Measurements from ENCODE around the gene BPIFB6. TPM values are rescaled to one million over a fixed set of nuclear protein-coding genes. Genes with fewer than 3 reads are reported as not detected.

The BPIFB6 gene
- total RNA-seq, 1 donor, result not detected

DNA sequence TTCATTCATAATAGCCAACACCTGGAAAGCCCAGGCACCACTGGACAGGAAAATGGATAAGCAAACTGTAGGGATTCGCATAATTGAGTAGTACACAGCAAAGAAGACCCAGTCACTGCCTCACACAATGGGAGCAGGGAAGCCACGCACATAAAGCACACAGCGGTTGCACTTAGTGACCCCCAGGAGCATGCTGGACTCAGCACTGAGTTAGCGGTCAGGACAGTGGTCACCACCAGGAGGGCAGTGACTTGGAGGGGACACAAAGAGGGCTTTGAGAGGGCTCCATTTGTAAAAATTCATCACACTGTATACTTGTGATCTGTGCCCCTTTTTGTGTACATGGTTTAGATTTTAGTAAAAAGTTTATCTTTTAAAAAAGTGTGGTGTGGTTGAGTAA is 19.9 kb downstream of the BPIFB6 start:
- H3K4me3 ChIP-seq (ENCODE audit: low read length), result no peak overlapping the region
- H3K9me3 ChIP-seq (ENCODE audit: low read depth, low read length), result no peaks in the 10 kb centered on the region
- no peaks in the 10 kb centered on the region for H3K27me3 ChIP-seq (ENCODE audit: insufficient read depth, low read length)
- no peaks in the 10 kb centered on the region for H3K4me1 ChIP-seq (ENCODE audit: insufficient read depth, low read length)

DNA sequence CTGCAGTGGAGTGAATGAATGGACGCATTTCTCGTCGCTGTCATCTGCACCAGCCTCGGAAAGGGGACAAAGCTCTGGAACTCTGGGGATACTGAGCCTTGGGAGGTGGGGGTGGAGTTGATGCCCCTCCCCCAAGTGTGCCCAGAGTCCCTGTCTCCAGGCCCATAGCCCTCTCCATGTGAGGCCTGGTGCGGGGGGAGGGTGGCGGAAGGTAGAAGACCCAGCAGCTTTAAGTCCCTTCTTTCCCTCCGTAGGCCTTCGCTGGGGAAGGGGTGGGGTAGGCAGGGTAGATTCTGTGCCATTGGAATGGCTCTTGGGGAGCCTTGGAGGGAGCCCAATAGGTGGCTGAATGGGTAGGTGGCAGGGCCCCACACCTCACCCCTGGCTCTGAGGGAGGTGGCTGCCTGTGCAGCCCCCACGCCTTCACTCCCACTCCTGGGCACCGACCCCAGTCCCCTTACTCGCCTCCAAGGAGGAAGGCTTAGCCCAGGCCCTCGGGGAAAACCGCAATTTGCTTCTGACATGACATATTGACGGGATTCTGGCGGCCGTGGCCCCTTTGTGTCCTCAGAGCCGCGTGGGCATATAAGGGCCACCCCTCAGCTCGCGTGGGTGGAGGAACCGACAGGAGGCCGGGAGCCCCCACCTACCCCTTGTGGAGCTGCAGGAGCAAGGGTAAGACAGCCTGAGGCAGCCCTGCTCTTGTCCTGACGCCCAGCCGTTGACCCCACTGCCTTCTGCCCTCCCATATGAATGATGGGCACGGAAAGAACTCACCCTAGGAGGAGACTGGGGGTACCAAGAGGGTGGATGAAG is 22.1 kb downstream of the BPIFB6 start, which contains the start of gene BPIFB3:
Gene BPIFB3 (plus strand): TSS at position 613 of the 816 bp plus-strand sequence. CDS start 1,533 bp downstream, outside the sequence.
- Histone ChIP-seq H3K4me1 (ENCODE audit: insufficient read depth, low read length) (no peaks in the 10 kb centered on the region), H3K27me3 (ENCODE audit: insufficient read depth, low read length) (no peaks in the 10 kb centered on the region), H3K9me3 (ENCODE audit: low read depth, low read length) (no peaks in the 10 kb centered on the region), H3K4me3 (ENCODE audit: low read length) (no peak within 1 kb of the TSS)

DNA sequence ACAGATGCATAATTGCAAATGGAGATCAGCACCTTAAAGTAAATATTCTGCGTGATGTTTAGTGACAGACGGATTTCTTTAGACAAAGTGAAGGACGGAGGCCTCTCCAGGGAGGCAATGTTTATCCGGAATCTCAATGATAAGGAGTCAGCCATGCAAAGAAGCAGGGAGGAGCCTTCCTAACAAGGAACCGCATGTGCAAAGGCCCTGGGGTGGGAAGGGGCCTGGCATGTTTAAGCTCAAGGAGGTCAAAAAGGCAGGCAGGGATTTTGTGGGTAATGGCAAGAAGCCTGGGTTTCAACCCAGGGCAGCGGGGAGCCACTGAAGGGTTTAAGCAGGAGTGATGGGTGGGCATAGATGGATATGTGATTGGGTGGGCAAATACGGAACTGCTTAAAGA is 22.9 kb downstream of the BPIFB6 start:
- no peaks in the 10 kb centered on the region for H3K9me3 ChIP-seq (ENCODE audit: low read depth, low read length)
- H3K4me3 ChIP-seq (ENCODE audit: low read length), result no peak overlapping the region
- H3K27me3 ChIP-seq (ENCODE audit: insufficient read depth, low read length), result no peaks in the 10 kb centered on the region
- H3K4me1 ChIP-seq (ENCODE audit: insufficient read depth, low read length), result no peaks in the 10 kb centered on the region

DNA sequence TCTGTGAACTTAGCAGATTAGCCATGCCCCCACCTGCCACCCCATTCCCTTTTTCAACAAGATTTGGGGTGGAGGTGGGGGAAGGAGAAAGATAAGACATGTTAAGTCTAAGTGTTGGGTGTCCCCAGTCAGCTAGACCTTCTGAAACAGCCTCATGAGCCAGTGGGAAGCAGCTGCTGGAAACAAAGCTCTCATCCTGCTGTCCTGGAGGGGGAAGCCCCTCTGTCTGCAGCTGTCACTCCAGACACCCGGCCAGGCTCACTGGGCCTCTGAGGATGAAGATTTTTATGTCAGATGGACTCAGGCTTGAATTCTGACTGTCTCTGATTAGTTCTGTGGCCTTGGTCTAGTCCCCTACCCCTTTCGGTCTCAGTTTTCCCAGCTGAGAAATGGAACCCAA is 23.3 kb downstream of the BPIFB6 start:
- no peaks in the 10 kb centered on the region for H3K9me3 ChIP-seq (ENCODE audit: low read depth, low read length)
- no peak overlapping the region for H3K4me3 ChIP-seq (ENCODE audit: low read length)
- no peaks in the 10 kb centered on the region for H3K27me3 ChIP-seq (ENCODE audit: insufficient read depth, low read length)
- no peaks in the 10 kb centered on the region for H3K4me1 ChIP-seq (ENCODE audit: insufficient read depth, low read length)

DNA sequence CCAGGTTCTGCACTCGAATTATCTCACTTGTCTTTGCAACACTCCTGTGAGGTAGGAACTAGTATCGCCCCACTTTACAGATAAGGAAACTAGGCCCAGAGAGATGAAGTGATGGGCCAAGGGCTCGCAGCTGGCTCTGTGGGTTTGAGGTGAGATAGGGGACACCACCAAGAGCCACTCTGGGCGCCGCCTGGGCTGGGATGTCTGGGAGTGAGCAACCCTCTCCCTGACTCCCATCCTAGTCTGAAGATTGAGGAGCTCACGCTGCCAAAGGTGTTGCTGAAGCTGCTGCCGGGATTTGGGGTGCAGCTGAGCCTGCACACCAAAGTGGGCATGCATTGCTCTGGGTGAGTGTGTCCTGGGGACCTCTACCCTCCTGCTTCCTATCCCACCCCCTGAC is 27.7 kb downstream of the BPIFB6 start:
- no peaks in the 10 kb centered on the region for H3K4me1 ChIP-seq (ENCODE audit: insufficient read depth, low read length)
- H3K27me3 ChIP-seq (ENCODE audit: insufficient read depth, low read length), result no peaks in the 10 kb centered on the region
- H3K4me3 ChIP-seq (ENCODE audit: low read length), result no peak overlapping the region
- H3K9me3 ChIP-seq (ENCODE audit: low read depth, low read length), result no peaks in the 10 kb centered on the region

DNA sequence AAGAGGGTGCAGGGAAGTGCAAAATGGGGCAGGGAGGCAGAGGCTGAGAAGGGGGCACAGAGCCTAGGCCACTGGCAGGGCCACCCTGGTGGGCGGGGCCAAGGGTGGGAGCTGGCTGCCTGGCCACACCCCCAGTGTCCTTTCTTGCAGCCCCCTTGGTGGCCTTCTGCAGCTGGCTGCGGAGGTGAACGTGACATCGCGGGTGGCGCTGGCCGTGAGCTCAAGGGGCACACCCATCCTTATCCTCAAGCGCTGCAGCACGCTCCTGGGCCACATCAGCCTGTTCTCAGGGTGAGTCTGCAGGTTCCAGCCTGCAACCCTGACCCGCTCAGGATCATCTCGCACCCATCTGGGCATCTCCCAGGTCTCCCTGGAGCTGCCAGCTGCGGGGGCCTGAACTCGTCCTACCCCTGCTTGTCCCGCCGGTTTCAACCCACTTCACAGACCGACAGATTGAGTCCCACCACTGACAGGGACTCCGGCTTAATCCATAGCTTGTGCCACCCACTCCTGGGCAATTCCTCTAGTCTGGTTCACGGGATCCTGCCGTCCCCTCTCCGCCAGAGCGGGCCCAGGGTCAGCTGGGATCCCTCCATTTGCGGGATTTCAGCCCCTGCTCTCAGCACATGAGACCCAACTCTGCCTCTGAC is 28.4 kb downstream of the BPIFB6 start:
- Histone ChIP-seq H3K9me3 (ENCODE audit: low read depth, low read length) (no peaks in the 10 kb centered on the region), H3K27me3 (ENCODE audit: insufficient read depth, low read length) (no peaks in the 10 kb centered on the region), H3K4me1 (ENCODE audit: insufficient read depth, low read length) (no peaks in the 10 kb centered on the region), H3K4me3 (ENCODE audit: low read length) (no peak overlapping the region)

DNA sequence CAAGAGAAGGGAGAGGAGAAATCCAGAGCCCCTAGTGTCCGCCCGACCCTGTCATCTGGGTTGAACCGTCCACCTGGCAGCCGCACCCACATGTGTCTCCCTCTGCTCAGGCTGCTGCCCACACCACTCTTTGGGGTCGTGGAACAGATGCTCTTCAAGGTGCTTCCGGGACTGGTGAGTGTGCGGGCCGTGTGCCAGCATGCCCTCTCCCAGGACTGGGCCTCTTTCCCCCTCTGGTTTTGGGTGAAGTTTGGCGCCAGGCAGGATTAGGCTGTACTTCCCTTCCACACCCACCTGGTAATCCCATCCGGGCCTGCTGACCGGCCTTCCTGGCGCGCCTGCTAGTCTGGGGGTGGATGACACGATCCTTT is 30.2 kb downstream of the BPIFB6 start:
- H3K4me3 ChIP-seq (ENCODE audit: low read length), result no peak overlapping the region
- H3K9me3 ChIP-seq (ENCODE audit: low read depth, low read length), result no peaks in the 10 kb centered on the region
- H3K27me3 ChIP-seq (ENCODE audit: insufficient read depth, low read length), result no peaks in the 10 kb centered on the region
- H3K4me1 ChIP-seq (ENCODE audit: insufficient read depth, low read length), result no peaks in the 10 kb centered on the region

DNA sequence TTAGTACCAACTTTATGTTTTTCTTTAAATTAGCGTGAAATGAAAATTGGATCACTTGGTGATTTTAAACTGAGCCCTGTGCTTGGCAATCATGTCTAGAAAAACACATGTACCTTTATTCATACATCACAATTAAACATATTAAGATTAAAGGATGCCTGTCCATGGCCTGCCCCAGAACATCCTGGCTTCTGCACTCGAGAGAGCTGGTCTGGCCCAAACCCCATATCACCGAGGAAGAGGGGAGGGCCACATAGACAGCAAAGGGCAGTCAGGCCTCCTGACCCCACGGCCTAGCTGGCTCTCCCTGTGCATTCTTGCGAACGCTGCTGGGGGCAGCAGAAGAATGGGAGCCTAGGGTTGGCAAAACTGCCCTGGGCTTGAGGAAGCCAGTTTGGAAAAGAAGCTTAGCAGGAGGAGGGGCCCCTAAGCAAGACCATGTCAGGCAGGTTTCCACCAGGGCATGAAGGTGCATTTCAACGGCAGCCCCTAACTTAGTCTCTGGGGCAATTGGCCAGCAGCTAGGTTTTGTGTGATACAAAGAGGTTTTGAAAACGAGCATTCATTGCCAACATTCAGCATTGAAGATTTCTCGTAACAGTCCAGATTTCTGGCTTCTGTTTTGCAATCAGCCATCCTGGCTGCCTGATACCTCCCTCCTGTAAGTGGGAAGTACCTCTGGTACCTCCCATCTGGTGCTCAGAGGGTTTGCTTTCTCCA is 30.8 kb downstream of the BPIFB6 start:
- no peaks in the 10 kb centered on the region for H3K4me1 ChIP-seq (ENCODE audit: insufficient read depth, low read length)
- H3K9me3 ChIP-seq (ENCODE audit: low read depth, low read length), result no peaks in the 10 kb centered on the region

DNA sequence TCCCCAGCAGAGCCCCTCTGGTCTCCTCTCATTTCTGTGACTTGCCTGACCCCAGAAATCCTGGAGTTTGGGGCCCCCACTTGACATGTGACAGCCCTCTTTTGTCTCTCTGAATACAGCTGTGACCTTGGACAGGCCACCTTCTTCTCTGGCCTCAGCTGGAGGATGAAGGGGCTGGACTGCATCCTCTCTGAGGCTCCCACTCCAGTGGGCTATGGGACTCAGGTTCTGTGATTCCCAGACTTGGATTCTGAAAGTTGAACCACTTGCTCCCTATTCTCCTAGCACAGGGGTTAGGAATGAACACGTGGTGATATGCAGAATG is 31.3 kb downstream of the BPIFB6 start:
- peaks cover 2% of the 10 kb centered on the region for H3K4me1 ChIP-seq (ENCODE audit: insufficient read depth, low read length)
- no peaks in the 10 kb centered on the region for H3K9me3 ChIP-seq (ENCODE audit: low read depth, low read length)
- H3K4me3 ChIP-seq (ENCODE audit: low read length), result no peak overlapping the region
- H3K27me3 ChIP-seq (ENCODE audit: insufficient read depth, low read length), result no peaks in the 10 kb centered on the region

More for the DNA sequence above, 30.8 kb downstream of the BPIFB6 start:
- H3K27me3 ChIP-seq (ENCODE audit: insufficient read depth, low read length), result no peaks in the 10 kb centered on the region
- H3K4me3 ChIP-seq (ENCODE audit: low read length), result no peak overlapping the region

DNA sequence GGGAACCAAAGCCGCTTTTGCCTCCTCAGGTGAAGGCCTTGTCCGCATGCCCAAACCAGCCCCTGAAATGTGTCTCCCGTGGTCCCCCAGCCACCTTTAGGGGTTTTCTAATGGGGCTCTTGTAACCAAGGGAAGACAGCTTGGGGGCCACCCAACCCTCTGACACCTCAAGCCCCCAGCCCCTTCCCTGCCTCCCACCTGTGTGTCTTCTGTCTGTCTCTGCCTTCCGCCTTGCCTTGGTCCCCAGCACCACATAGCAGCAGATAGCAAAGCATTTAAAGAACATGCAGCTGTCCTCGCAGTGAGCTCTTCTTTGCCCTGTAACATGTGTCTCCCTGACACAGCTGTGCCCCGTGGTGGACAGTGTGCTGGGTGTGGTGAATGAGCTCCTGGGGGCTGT is 31.8 kb downstream of the BPIFB6 start:
- H3K4me3 ChIP-seq (ENCODE audit: low read length), result no peak overlapping the region
- no peaks in the 10 kb centered on the region for H3K9me3 ChIP-seq (ENCODE audit: low read depth, low read length)
- H3K4me1 ChIP-seq (ENCODE audit: insufficient read depth, low read length), result peaks cover 7% of the 10 kb centered on the region
- no peaks in the 10 kb centered on the region for H3K27me3 ChIP-seq (ENCODE audit: insufficient read depth, low read length)

DNA sequence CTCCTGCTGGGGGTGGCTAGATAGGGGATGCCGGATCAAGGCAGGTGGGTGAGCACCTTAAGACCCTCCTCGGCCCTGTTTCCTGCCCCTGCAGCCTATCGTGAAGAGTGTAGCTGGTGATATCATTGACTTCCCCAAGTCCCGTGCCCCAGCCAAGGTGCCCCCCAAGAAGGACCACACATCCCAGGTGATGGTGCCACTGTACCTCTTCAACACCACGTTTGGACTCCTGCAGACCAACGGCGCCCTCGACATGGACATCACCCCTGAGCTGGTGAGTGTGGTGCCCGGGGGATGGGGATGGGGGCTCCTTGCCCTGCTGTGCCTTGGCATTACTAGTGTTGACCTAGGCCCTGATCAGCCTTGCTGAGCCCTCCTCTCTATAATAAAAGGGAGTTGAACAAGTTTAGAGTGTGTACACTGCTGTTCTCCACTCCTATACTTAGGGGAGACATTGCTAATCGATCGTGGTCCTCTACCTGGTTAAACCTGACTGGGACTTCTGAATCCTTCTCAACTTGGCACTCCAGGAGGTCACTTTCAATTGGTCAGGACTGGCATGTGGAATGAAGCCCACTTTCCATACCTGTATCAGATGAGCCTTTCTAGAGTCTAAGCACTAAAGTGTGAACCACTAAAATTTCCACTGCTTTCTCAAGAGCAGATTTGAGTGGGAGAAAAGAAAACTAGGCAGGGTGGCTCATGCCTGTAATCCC is 33.3 kb downstream of the BPIFB6 start:
- Histone ChIP-seq H3K27me3 (ENCODE audit: insufficient read depth, low read length) (no peaks in the 10 kb centered on the region), H3K4me3 (ENCODE audit: low read length) (no peak overlapping the region), H3K9me3 (ENCODE audit: low read depth, low read length) (no peaks in the 10 kb centered on the region), H3K4me1 (ENCODE audit: insufficient read depth, low read length) (peaks cover 7% of the 10 kb centered on the region)

DNA sequence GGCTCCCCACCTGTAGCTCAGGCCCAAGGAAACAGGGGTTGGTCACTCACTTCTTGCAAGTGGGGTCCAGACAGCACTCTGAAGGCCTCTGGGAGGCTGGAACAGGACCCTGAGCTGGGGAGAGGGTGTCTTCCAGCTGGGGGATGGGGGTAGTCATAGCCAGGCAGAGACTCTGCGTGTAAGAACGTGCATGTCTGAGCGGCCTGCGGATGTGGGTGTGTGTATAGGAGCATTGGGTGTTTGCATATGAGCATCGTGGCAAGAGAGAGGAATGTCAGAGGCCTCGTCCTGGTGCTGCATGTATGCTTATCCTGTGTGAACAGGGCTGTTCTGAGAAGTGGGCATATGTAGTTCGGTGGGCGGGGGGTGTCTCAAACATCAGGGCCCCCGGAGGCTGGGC is 34.3 kb downstream of the BPIFB6 start:
- Histone ChIP-seq H3K9me3 (ENCODE audit: low read depth, low read length) (no peaks in the 10 kb centered on the region), H3K27me3 (ENCODE audit: insufficient read depth, low read length) (no peaks in the 10 kb centered on the region), H3K4me1 (ENCODE audit: insufficient read depth, low read length) (peaks cover 7% of the 10 kb centered on the region), H3K4me3 (ENCODE audit: low read length) (no peak overlapping the region)

DNA sequence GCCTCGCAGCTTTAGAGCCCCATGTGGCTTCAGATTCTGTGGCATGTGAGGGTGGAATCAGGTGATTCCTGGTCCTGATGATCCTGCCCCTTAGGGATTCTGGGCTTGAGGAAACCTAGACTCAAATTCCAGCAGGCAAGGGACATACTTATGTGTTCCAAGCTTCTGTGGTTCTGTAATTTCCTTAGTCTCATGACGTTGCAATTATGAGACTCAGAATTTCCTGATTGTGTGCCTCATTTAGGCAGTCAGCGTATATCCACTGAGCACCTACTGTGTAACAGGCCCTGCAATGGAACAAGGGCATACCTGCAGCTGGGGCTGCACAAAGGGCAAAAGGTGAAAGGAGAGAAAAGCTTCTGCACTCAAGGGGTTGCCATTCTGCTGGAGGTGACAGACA is 36.4 kb downstream of the BPIFB6 start:
- Histone ChIP-seq H3K27me3 (ENCODE audit: insufficient read depth, low read length) (no peaks in the 10 kb centered on the region), H3K9me3 (ENCODE audit: low read depth, low read length) (no peaks in the 10 kb centered on the region), H3K4me1 (ENCODE audit: insufficient read depth, low read length) (peaks cover 7% of the 10 kb centered on the region), H3K4me3 (ENCODE audit: low read length) (no peak overlapping the region)

DNA sequence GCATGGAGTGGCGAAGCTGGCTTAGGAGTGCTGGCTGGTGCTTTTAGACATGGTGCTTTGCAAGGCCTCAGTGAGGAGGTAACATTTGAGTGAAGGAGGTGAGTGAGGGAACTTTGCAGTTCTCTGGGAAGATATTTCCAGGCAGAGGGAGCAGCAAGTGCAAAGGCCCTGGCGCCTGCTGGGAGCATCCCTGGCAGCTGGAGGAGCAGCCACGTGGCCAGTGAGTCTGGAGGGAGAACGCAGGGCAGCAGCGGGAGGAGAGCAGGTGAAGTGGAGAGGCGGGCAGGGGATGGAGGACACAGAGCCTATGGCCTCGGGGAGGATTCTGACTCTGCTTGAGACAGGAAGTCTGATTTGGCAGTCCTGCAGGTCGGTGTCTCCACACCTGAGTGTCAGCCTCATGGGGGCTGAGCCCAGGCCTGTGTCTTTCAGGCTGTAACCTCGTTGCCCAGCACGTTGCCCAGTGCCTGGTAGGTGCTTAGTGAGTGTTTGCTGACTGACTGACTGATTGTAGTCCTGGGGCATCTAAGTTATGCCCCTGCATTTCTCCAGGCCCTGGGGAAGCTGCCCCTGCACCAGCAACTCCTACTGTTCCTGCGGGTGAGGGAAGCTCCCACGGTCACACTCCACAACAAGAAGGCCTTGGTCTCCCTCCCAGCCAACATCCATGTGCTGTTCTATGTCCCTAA is 36.9 kb downstream of the BPIFB6 start:
- Histone ChIP-seq H3K4me1 (ENCODE audit: insufficient read depth, low read length) (peaks cover 7% of the 10 kb centered on the region), H3K9me3 (ENCODE audit: low read depth, low read length) (no peaks in the 10 kb centered on the region), H3K27me3 (ENCODE audit: insufficient read depth, low read length) (no peaks in the 10 kb centered on the region), H3K4me3 (ENCODE audit: low read length) (no peak overlapping the region)

Measured in mononuclear cell (primary cell).